Upper lobe of right lung (tissue), 1 donor: Measurements from ENCODE around the gene SLC25A13. TPM values are rescaled to one million over a fixed set of nuclear protein-coding genes. Genes with fewer than 3 reads are reported as not detected.

Experiments used
- ATAC-seq: fragments of 200-7000 bp; cut with Tn5 transposase; one replicate; pipeline ENCODE4 v1.9.1; 2020; ENCODE audit warnings: mild to moderate bottlenecking, moderate library complexity
- DNase-seq: peaks from one replicate; pipeline ENCODE4 v3.0.0-alpha.2; 2020
- H3K27ac ChIP-seq: fragments of 200-600 bp; one replicate; pipeline ENCODE4 v1.8.0; 2022
- H3K27me3 ChIP-seq: fragments of 200-600 bp; one replicate; pipeline ENCODE4 v1.8.0; 2022; ENCODE audit warnings: mild to moderate bottlenecking
- H3K36me3 ChIP-seq: fragments of 200-600 bp; one replicate; pipeline ENCODE4 v1.8.0; 2022
- H3K4me1 ChIP-seq: fragments of 200-600 bp; one replicate; pipeline ENCODE4 v1.8.0; 2022
- H3K4me3 ChIP-seq: fragments of 200-600 bp; one replicate; pipeline ENCODE4 v1.8.0; 2022; ENCODE audit warnings: mild to moderate bottlenecking
- H3K9me3 ChIP-seq: fragments of 200-600 bp; one replicate; pipeline ENCODE4 v1.8.0; 2022
- intact Hi-C: fragments of 100-400 bp; cut with DNase I; formaldehyde crosslinking; loops from one replicate; pipeline ENCODE4 v1.11.0; 2022
- total RNA-seq: library from RNA; stranded (reverse); fragmentation: NEBNext Ultra II Directional; extraction: Animal tissue kit (Norgen Biotek cat#: 25700); gene quantifications from one replicate; pipeline ENCODE4 v1.2.1, GENCODE V29; 2021
- TF ChIP-seq, protein P1 (sequence below): fragments of 200-600 bp; IDR thresholded peaks from one replicate; pipeline ENCODE4 v1.8.0; 2022; ENCODE audit warnings: antibody characterized with exemption
- donor health status: DM: no; HTN: yes; CAD: no; lungs with severe emphysema.

Gene SLC25A13
- total RNA-seq, 1 donor from 2014 or later, result 34.5 TPM

DNA sequence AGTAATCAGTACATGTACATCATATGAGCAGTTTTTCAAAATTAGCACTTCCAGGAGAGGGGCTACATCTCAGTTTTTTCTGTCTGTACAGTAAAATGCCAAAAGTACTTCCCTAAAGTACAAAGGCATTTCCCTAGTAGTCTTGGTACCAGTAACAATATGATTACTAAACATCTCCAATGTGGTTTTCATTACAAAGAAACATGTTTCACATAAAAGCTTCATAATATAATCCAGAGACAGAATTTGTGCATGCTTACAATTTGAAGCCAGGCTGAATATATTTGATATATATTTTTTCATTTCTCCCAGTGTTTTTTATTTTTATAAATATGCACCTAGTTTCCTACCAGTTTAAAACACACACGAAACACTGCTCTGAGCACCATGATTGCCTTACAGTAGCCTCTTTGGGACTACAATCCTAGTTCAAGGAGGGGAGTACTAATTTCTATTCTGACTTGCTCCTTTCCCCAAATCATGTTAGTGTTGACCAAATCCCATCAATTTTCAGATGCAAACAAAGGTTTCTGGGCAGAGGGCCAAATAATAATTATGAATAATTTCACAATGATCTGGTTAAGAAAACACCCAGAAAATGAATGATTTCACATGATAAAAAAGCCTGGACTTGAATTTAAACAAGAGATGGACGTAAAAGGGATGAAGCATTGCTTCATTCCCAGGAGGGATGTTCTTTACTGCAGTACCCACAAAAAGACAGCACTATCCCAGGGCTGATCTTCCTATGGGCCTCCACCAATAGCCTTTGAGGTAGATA, 201.3 kb downstream of the SLC25A13 start:
- no peak overlapping the region for H3K27ac ChIP-seq
- no peaks in the 10 kb centered on the region for H3K9me3 ChIP-seq
- peaks cover 26% of the 10 kb centered on the region for H3K36me3 ChIP-seq
- ATAC-seq, result no peak
- H3K27me3 ChIP-seq, result no peaks in the 10 kb centered on the region
- intact Hi-C loops, result no loop called here
- TF ChIP-seq, protein P1, sequence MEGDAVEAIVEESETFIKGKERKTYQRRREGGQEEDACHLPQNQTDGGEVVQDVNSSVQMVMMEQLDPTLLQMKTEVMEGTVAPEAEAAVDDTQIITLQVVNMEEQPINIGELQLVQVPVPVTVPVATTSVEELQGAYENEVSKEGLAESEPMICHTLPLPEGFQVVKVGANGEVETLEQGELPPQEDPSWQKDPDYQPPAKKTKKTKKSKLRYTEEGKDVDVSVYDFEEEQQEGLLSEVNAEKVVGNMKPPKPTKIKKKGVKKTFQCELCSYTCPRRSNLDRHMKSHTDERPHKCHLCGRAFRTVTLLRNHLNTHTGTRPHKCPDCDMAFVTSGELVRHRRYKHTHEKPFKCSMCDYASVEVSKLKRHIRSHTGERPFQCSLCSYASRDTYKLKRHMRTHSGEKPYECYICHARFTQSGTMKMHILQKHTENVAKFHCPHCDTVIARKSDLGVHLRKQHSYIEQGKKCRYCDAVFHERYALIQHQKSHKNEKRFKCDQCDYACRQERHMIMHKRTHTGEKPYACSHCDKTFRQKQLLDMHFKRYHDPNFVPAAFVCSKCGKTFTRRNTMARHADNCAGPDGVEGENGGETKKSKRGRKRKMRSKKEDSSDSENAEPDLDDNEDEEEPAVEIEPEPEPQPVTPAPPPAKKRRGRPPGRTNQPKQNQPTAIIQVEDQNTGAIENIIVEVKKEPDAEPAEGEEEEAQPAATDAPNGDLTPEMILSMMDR, result no peak
- no peak overlapping the region for H3K4me3 ChIP-seq
- H3K4me1 ChIP-seq, result no peaks in the 10 kb centered on the region
- no peak for DNase-seq

DNA sequence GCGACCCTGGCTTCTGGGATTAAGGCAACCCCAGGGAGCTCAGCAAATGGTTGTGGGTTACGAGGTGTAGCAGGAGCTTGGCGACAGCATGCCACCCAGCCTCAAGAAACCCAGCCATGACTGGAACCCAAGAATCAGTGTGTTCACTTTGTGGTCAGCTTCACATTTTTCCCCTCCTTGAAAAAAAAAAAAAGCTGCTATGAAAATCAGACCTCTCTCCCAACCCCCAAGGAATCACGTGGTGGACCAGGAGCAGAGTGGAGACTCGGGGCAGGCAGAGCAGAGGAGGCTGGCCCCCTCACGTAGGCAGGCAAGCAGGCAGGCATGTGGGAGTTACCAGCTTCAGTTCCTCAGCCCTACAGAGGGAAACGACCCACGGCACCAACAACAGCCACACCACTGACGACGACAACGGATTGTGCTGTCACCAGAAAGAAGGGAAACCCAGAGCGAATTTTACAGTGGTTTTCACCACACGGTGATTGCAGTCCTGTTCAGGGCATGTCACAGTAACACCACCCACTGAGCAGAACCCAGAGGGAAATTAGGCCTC, 203.4 kb downstream of the SLC25A13 start:
- TF ChIP-seq, protein P1, result no peak
- intact Hi-C loops, result no loop called here
- no peak overlapping the region for H3K4me3 ChIP-seq
- H3K4me1 ChIP-seq, result no peaks in the 10 kb centered on the region
- no peak overlapping the region for H3K27ac ChIP-seq
- H3K9me3 ChIP-seq, result no peaks in the 10 kb centered on the region
- DNase-seq, result no peak
- no peak for ATAC-seq
- peaks cover 26% of the 10 kb centered on the region for H3K36me3 ChIP-seq
- no peaks in the 10 kb centered on the region for H3K27me3 ChIP-seq

DNA sequence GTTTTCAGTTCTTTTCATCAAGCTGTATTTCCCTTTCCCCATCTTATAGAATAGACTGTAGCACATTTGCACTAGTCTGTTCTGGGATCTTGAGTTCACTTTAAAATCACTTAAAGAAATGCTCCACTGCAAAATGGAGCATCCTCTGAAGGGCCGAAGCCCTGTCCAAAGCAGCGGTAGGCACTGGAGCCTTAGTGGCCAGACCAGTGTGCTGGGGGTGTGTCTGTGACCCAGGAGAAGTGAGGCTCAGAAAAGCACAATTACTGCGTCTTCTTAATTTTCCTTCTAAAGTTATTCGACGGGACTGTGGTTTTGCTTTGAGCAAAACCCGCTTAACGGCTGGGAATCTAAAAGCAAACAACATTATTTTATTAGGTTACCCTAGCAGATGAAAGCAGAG, 205.7 kb downstream of the SLC25A13 start:
- intact Hi-C loops, result no loop called here
- DNase-seq, result no peak
- H3K4me3 ChIP-seq, result no peak overlapping the region
- TF ChIP-seq, protein P1, result no peak
- no peak overlapping the region for H3K27ac ChIP-seq
- H3K36me3 ChIP-seq, result peaks cover 18% of the 10 kb centered on the region
- ATAC-seq, result no peak
- no peaks in the 10 kb centered on the region for H3K4me1 ChIP-seq
- H3K9me3 ChIP-seq, result no peaks in the 10 kb centered on the region
- H3K27me3 ChIP-seq, result no peaks in the 10 kb centered on the region

DNA sequence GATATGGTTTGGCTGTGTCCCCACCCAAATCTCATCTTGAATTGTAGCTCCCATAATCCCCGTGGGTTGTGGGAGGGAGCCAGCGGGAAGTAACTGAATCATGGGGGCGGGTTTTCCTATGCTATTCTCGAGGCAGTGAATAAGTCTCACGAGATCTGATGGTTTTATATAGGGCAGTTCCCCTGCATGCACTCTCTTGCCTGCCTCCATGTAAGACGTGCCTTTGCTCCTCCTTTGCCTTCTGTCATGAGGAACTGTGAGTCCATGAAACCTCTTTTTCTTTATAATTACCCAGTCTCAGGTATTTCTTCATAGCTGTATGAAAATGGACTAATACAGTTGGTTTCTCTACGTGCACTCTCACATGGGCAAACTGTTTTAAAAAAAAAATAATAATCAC, 207.7 kb downstream of the SLC25A13 start:
- intact Hi-C loops, result no loop called here
- H3K36me3 ChIP-seq, result no peaks in the 10 kb centered on the region
- no peaks in the 10 kb centered on the region for H3K27me3 ChIP-seq
- H3K9me3 ChIP-seq, result no peaks in the 10 kb centered on the region
- ATAC-seq, result no peak
- TF ChIP-seq, protein P1, result no peak
- no peak for DNase-seq
- no peak overlapping the region for H3K4me3 ChIP-seq
- no peak overlapping the region for H3K27ac ChIP-seq
- H3K4me1 ChIP-seq, result no peaks in the 10 kb centered on the region

DNA sequence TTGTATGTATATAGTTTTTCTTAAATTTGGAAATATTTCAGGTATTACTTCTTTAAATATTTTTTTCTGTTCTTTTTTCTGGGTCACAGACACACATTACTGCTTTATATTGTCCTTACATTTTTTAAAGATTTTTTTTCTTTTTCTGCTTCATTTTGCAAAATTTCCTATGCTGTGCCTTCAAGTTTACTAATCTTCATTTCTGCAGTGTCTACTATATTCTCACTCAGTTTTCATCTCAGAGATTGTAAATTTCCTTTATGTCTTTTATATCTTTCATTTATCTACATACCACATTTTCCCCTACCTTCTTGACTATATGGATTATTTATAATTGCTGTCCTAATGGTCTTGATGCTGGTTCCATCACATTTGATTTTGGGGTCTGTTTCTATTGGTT, 210.5 kb downstream of the SLC25A13 start:
- TF ChIP-seq, protein P1, result no peak
- no peaks in the 10 kb centered on the region for H3K4me1 ChIP-seq
- DNase-seq (no peak), ATAC-seq (no peak)
- no peaks in the 10 kb centered on the region for H3K36me3 ChIP-seq
- no peaks in the 10 kb centered on the region for H3K9me3 ChIP-seq
- H3K27me3 ChIP-seq, result no peaks in the 10 kb centered on the region
- intact Hi-C loops, result no loop called here
- H3K4me3 ChIP-seq, result no peak overlapping the region
- no peak overlapping the region for H3K27ac ChIP-seq
